HG03280 (cell line): ENCODE data around the gene ABL2.
"Not testable (repeated sequence)": the region's sequence is repeated elsewhere in the genome, so short reads cannot be mapped to it uniquely, and the experiment has no call there.

Experiments used
- ATAC-seq: cut with Tn5 transposase; IDR thresholded peaks from one replicate; pipeline ENCODE4 v1.9.1; 2021; ENCODE audit warnings: mild to moderate bottlenecking, moderate library complexity; ENCODE audit not compliant: unreplicated experiment

The ABL2 gene

GRCh38 chr1:179137617-179138255 lies 91.7 kb downstream of the ABL2 start:
- no peak for ATAC-seq

- not testable (repeated sequence) for ATAC-seq
These were observed 93.8 kb downstream of the ABL2 start for GRCh38 chr1:179135707-179136106.

- not testable (repeated sequence) for ATAC-seq
These were observed 94.3 kb downstream of the ABL2 start for GRCh38 chr1:179135168-179135567.

GRCh38 chr1:179129702-179130473 lies 99.6 kb downstream of the ABL2 start:
- ATAC-seq: peak; percentile 91

- no peak for ATAC-seq
These were observed 101.0 kb downstream of the ABL2 start for GRCh38 chr1:179128520-179128919.

GRCh38 chr1:179127163-179127895 lies 102.1 kb downstream of the ABL2 start:
- ATAC-seq: no peak

GRCh38 chr1:179126338-179127060 lies 103.0 kb downstream of the ABL2 start:
- no peak for ATAC-seq

GRCh38 chr1:179124873-179125272 lies 104.6 kb downstream of the ABL2 start:
- ATAC-seq: no peak

GRCh38 chr1:179121159-179121938 lies 108.1 kb downstream of the ABL2 start:
- ATAC-seq: no peak

- ATAC-seq: no peak
These were observed 108.7 kb downstream of the ABL2 start for GRCh38 chr1:179120736-179121135.

GRCh38 chr1:179119513-179119912 lies 110.0 kb downstream of the ABL2 start:
- ATAC-seq: no peak

GRCh38 chr1:179115181-179115580 lies 114.3 kb downstream of the ABL2 start:
- no peak for ATAC-seq

- no peak for ATAC-seq
These were observed 120.8 kb downstream of the ABL2 start for GRCh38 chr1:179108644-179109043.

GRCh38 chr1:179107706-179108629 lies 121.5 kb downstream of the ABL2 start:
- no peak for ATAC-seq

- ATAC-seq: no peak
These were observed 124.1 kb downstream of the ABL2 start for GRCh38 chr1:179105393-179105792.

GRCh38 chr1:179104611-179105250 lies 124.7 kb downstream of the ABL2 start:
- ATAC-seq: no peak

- no peak for ATAC-seq
These were observed 125.5 kb downstream of the ABL2 start for GRCh38 chr1:179103999-179104398.

- ATAC-seq: no peak
These were observed 127.9 kb downstream of the ABL2 start for GRCh38 chr1:179101566-179101965.

GRCh38 chr1:179099891-179100290 lies 129.6 kb downstream of the ABL2 start:
- no peak for ATAC-seq
